PFSK-1 (cell line): Measurements from ENCODE around the gene GPX2.

Experiments
- FOXP2 ChIP-seq: optimal IDR thresholded peaks from 2 replicates; pipeline ENCODE3; 2011; ENCODE audit warnings: borderline replicate concordance, control low read depth, inconsistent platforms; ENCODE audit not compliant: insufficient read depth; ENCODE audit errors: extremely low read length, extremely low read depth
- POLR2AphosphoS5 ChIP-seq: IDR thresholded peaks from 2 replicates; pipeline ENCODE4 v1.6.1; 2012; ENCODE audit warnings: low read depth, mild to moderate bottlenecking, control low read depth, low read length, moderate library complexity
- SIN3A ChIP-seq: IDR thresholded peaks from 2 replicates; pipeline ENCODE4 v1.6.1; 2012; ENCODE audit warnings: mild to moderate bottlenecking, low read length, moderate library complexity, borderline replicate concordance; ENCODE audit not compliant: insufficient read depth
- TAF1 ChIP-seq: IDR thresholded peaks from 2 replicates; pipeline ENCODE4 v1.6.1; 2012; ENCODE audit warnings: low read length, control low read depth, borderline replicate concordance; ENCODE audit not compliant: insufficient read depth
- TF ChIP-seq, protein P1 (sequence below), 2 experiments: IDR thresholded peaks; 2 replicates each; pipeline versions ENCODE4 v1.6.1 to v1.8.0; 2011 to 2012; ENCODE audit warnings: low read depth in 2 of 2, low read length in 2 of 2, control low read depth in 1 of 2, inconsistent platforms in 1 of 2, mild to moderate bottlenecking in 1 of 2, moderate library complexity in 1 of 2; ENCODE audit not compliant: insufficient read depth in 1 of 2

The GPX2 gene

DNA sequence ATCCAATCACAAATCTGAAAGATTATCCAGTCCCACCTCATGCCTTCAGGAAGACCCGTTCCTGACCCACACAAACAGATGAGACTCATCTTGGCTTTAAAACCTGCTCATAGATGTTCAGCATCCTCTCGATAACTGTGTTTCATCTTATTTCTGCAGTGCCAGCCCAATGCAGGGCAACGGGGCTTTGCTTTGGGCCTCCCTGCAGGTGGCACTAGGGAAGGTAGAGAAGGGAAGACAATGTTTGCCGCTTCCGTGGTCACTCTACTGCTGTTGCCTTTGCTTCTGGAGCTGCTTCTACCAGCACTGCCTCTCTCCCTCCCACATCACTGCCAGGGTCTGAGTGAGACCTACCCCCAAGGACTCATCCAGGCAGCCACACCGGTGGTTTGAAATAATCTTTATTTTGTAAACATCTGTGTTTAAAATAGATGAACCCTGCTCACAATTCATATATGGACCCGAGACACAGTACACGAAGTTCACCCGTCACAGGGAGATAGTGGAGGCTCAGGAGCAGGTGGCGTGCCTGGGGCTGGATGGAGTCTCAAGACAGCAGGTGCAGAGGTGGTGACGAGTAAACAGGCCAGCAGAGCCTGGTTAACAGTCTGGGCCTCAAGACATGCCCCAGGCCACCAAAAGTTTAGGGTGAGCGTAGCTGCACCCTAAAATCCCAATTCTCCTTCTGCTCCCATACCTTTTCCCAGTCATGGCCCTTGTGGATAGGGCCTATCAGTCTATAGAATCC is 3.1 kb upstream of the GPX2 start:
- TF ChIP-seq TAF1 (no peak), FOXP2 (no peak), POLR2AphosphoS5 (no peak), SIN3A (no peak)
- TF ChIP-seq, protein P1, sequence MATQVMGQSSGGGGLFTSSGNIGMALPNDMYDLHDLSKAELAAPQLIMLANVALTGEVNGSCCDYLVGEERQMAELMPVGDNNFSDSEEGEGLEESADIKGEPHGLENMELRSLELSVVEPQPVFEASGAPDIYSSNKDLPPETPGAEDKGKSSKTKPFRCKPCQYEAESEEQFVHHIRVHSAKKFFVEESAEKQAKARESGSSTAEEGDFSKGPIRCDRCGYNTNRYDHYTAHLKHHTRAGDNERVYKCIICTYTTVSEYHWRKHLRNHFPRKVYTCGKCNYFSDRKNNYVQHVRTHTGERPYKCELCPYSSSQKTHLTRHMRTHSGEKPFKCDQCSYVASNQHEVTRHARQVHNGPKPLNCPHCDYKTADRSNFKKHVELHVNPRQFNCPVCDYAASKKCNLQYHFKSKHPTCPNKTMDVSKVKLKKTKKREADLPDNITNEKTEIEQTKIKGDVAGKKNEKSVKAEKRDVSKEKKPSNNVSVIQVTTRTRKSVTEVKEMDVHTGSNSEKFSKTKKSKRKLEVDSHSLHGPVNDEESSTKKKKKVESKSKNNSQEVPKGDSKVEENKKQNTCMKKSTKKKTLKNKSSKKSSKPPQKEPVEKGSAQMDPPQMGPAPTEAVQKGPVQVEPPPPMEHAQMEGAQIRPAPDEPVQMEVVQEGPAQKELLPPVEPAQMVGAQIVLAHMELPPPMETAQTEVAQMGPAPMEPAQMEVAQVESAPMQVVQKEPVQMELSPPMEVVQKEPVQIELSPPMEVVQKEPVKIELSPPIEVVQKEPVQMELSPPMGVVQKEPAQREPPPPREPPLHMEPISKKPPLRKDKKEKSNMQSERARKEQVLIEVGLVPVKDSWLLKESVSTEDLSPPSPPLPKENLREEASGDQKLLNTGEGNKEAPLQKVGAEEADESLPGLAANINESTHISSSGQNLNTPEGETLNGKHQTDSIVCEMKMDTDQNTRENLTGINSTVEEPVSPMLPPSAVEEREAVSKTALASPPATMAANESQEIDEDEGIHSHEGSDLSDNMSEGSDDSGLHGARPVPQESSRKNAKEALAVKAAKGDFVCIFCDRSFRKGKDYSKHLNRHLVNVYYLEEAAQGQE (IDR thresholded peaks at IDR 0.05; ENCODE audit: insufficient read depth in 1 of 2, low read depth in 2 of 2, low read length in 2 of 2): no peak

DNA sequence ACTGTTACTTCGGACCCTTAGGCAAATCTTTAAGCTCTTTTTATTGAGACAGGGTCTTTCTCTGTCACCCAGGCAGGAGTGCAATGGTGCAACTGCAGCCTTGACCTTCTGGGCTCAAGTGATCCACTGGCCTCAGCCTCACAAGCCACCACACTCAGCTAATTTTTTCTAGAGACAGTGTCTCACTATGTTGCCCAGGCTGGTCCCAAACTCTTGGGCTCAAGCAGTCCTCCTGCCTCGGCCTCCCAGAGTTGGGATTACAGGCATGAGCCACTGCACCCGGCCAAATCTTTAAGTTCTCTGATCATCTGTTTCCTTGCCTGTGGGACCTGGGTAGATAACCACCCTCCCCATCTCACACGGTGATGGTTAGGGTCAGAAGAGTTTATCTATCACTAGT is 2.3 kb upstream of the GPX2 start:
- TF ChIP-seq FOXP2 (no peak), POLR2AphosphoS5 (no peak)

DNA sequence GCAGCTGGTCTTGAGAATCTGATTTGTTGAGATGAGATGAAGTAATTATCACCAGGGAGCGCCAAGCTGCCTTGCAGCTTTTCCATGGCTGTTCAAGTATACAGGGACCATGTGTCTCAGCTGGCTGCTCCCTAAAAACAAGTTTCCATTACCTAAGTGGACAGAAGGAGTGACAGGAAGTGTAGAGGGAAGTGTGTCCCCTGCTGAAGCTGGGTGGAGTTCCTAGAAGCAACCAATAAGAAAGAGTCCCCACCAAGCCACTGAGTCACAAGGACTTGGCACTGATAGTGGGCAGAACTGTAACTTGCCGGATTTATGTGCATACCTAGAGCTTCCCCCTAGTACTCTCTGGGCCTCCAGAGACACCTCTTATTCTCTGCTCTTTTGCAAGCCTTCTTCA is 1.5 kb upstream of the GPX2 start:
- TF ChIP-seq TAF1 (no peak), FOXP2 (no peak)

DNA sequence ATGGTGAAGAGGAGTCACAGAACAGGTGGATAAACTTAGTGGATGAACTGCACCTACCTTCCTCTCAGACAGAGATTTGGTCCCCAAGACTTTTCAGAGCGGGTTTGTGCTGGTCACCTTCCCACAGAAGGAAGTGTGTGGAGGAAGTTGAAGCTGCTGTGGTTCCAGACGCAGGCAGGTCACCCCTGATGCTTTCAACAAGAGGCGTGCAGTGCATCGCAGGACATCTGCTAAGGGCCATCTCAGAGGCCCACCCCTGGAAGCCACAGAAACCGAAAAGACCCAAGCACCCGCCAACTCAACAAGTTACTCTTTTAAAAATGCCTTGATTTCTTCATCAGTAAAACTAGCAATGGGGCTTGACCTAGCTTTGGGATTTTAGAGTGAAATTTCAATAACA is 1.0 kb upstream of the GPX2 start:
- no peak for TF ChIP-seq TAF1
- no peak for TF ChIP-seq POLR2AphosphoS5
- TF ChIP-seq, protein P1 (IDR thresholded peaks at IDR 0.05; ENCODE audit: insufficient read depth in 1 of 2, low read depth in 2 of 2, low read length in 2 of 2): no peak
- no peak for TF ChIP-seq FOXP2
- TF ChIP-seq SIN3A: no peak

DNA sequence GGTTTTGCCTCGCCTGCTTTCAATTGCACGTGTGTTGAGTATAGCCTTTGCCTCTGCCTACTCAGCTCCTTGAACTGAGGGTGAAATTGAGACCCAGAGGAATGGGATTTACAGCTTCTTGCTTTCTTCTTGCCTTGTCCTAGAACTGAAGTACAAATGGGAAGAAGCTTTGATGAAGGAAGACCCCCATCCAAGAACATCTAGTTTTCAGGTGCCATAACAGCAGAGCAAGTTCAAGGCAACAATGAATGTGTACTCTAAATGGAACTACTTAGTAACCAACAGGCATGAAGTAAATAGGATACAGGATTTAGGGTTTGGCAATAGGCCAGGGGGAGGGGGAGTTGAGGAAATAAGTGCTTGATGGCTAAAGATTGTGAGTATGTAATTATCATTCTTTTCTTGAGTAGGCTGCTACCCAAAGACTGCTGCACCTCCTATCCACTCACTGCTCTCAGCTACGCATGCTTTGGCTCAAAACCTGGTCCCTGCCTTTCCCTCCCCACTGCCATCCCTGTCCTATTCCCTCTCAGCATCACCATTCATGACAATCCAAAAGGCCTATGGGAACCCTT is 2.1 kb downstream of the GPX2 start:
- no peak for TF ChIP-seq POLR2AphosphoS5
- no peak for TF ChIP-seq FOXP2
- TF ChIP-seq, protein P1 (IDR thresholded peaks at IDR 0.05; ENCODE audit: insufficient read depth in 1 of 2, low read depth in 2 of 2, low read length in 2 of 2): no peak
- no peak for TF ChIP-seq TAF1
- no peak for TF ChIP-seq SIN3A

DNA sequence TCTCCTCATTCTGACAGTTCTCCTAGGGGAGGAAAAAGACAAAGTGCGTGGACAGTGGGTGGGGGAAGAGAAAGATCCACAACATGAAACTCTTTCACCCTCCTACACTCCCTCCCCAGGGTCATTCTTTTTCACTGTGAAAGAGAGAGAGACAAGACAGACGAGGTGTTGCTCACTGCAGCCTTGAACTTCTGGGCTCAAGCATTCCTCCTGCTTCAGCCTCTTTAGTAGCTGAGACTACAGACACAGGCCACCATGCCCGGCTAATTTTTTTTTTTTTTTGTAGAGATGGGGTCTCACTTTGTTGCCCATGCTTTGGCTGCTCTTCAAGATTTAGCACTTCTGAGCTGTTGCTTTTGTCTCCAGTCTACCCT is 2.7 kb downstream of the GPX2 start:
- TF ChIP-seq TAF1 (no peak), FOXP2 (no peak)
- TF ChIP-seq, protein P1 (IDR thresholded peaks at IDR 0.05; ENCODE audit: insufficient read depth in 1 of 2, low read depth in 2 of 2, low read length in 2 of 2): no peak
